ENCODE measurements around the gene TRABD2A. TPM values are rescaled to one million over a fixed set of nuclear protein-coding genes. Genes with fewer than 3 reads are reported as not detected.

TRABD2A gene
- total and polyA plus RNA-seq, 3 experiments from 2014 or later, result 20.3 to 36.6 (median 20.8) TPM

GRCh38 chr2:84858123-84858522, 22.8 kb downstream of the TRABD2A start:
- H3K27ac ChIP-seq (ENCODE audit: low read depth, low read length), result no peak overlapping the region

GRCh38 chr2:84857566-84857965, 23.3 kb downstream of the TRABD2A start:
- peaks cover 82 to 96% (median 95%) of the 10 kb centered on the region in 3 donors for H3K4me1 Mint-ChIP-seq
- H3K4me3 ChIP-seq (ENCODE audit: low read length), result no peak overlapping the region
- DNase-seq, result no peak
- peak overlapping the region; percentile 47 to 97 (median 80) for H3K27ac Mint-ChIP-seq
- POLR2A ChIA-PET, result interaction anchor here (0.8 kb wide), 1 partner anchor 212 kb away, joined by 3 read pairs; no protein-coding TSS in a partner anchor
- H3K27ac ChIP-seq (ENCODE audit: low read depth, low read length), result no peak overlapping the region
- peaks cover 2 to 6% (median 5%) of the 10 kb centered on the region in 5 donors for H3K9me3 Mint-ChIP-seq
- H3K4me3 Mint-ChIP-seq, result peak overlapping the region in 6 of 7 donors; percentile 4 to 54 (median 38)
- H3K36me3 ChIP-seq (ENCODE audit: insufficient read depth, low read length), result no peaks in the 10 kb centered on the region
- no peaks in the 10 kb centered on the region for H3K9me3 ChIP-seq (ENCODE audit: low read length)
- H3K27me3 ChIP-seq (ENCODE audit: insufficient read depth, low read length, poor library complexity, severe bottlenecking), result no peaks in the 10 kb centered on the region
- H3K27me3 Mint-ChIP-seq, result no peaks in the 10 kb centered on the region
- CTCF ChIA-PET, result interaction anchor here (0.6 to 4.2 kb wide), 9 partner anchors 8 to 125 kb away, joined by 3 to 17 read pairs (median 4); no protein-coding TSS in a partner anchor
- peaks cover 96% of the 10 kb centered on the region for H3K4me1 ChIP-seq (ENCODE audit: insufficient read depth, low read length)
- peaks cover 17 to 33% (median 20%) of the 10 kb centered on the region in 3 donors for H3K36me3 Mint-ChIP-seq

More at GRCh38 chr2:84858123-84858522, 22.8 kb downstream of the TRABD2A start:
- Mint-ChIP-seq H3K9me3 (peaks cover under 1 to 5% (median 2%) of the 10 kb centered on the region in 5 donors), H3K4me1 (peaks cover 84 to 96% (median 94%) of the 10 kb centered on the region in 3 donors), H3K27me3 (no peaks in the 10 kb centered on the region), H3K27ac (peak overlapping the region; percentile 11 to 97 (median 58)), H3K36me3 (peaks cover 14 to 27% (median 18%) of the 10 kb centered on the region in 3 donors), H3K4me3 (peak overlapping the region in 4 of 7 donors; percentile 7 to 51 (median 34))
- Histone ChIP-seq H3K27me3 (ENCODE audit: insufficient read depth, low read length, poor library complexity, severe bottlenecking) (no peaks in the 10 kb centered on the region), H3K4me3 (ENCODE audit: low read length) (peak overlapping the region; percentile 26), H3K36me3 (ENCODE audit: insufficient read depth, low read length) (no peaks in the 10 kb centered on the region), H3K4me1 (ENCODE audit: insufficient read depth, low read length) (peaks cover 93% of the 10 kb centered on the region), H3K9me3 (ENCODE audit: low read length) (no peaks in the 10 kb centered on the region)
- CTCF ChIA-PET, result interaction anchor here (0.6 to 4.2 kb wide), 9 partner anchors 9 to 126 kb away, joined by 3 to 17 read pairs (median 4); no protein-coding TSS in a partner anchor
- DNase-seq, result no peak
- POLR2A ChIA-PET, result interaction anchor here (0.6 to 0.8 kb wide), 2 partner anchors 177 to 213 kb away, joined by 3 read pairs; no protein-coding TSS in a partner anchor

GRCh38 chr2:84856787-84857186, 24.1 kb downstream of the TRABD2A start:
- Histone ChIP-seq H3K36me3 (ENCODE audit: insufficient read depth, low read length) (no peaks in the 10 kb centered on the region), H3K4me3 (ENCODE audit: low read length) (peak overlapping the region; percentile 36), H3K27me3 (ENCODE audit: insufficient read depth, low read length, poor library complexity, severe bottlenecking) (no peaks in the 10 kb centered on the region), H3K4me1 (ENCODE audit: insufficient read depth, low read length) (peaks cover 96% of the 10 kb centered on the region), H3K27ac (ENCODE audit: low read depth, low read length) (no peak overlapping the region), H3K9me3 (ENCODE audit: low read length) (no peaks in the 10 kb centered on the region)
- ChIA-PET POLR2A (no interaction called here), CTCF (interaction anchor here (0.6 to 4.2 kb wide), 4 partner anchors 10 to 36 kb away, joined by 3 to 12 read pairs (median 7); no protein-coding TSS in a partner anchor)
- H3K27ac Mint-ChIP-seq, result peak overlapping the region; percentile 47 to 97 (median 80)
- peaks cover 2 to 6% (median 5%) of the 10 kb centered on the region in 5 donors for H3K9me3 Mint-ChIP-seq
- peaks cover 17 to 39% (median 26%) of the 10 kb centered on the region in 3 donors for H3K36me3 Mint-ChIP-seq
- DNase-seq, result no peak
- H3K27me3 Mint-ChIP-seq, result no peaks in the 10 kb centered on the region
- peak overlapping the region in 6 of 7 donors; percentile 1 to 54 (median 38) for H3K4me3 Mint-ChIP-seq
- H3K4me1 Mint-ChIP-seq, result peaks cover 82 to 96% (median 95%) of the 10 kb centered on the region in 3 donors

- no peaks in the 10 kb centered on the region for H3K9me3 ChIP-seq (ENCODE audit: low read length)
- DNase-seq, result peak in 1 of 5 donors; percentile 53
- H3K36me3 Mint-ChIP-seq, result peaks cover 17 to 45% (median 28%) of the 10 kb centered on the region in 3 donors
- H3K27ac Mint-ChIP-seq, result peak overlapping the region; percentile 29 to 97 (median 55)
- H3K9me3 Mint-ChIP-seq, result peaks cover 2 to 6% (median 5%) of the 10 kb centered on the region in 5 donors
- peak overlapping the region; percentile 36 for H3K4me3 ChIP-seq (ENCODE audit: low read length)
- peak overlapping the region in 6 of 7 donors; percentile 32 to 55 (median 48) for H3K4me3 Mint-ChIP-seq
- CTCF ChIA-PET, result interaction anchor here (1.0 to 2.0 kb wide), 2 partner anchors 9 to 70 kb away, joined by 3 to 7 read pairs; no protein-coding TSS in a partner anchor
- no peaks in the 10 kb centered on the region for H3K27me3 Mint-ChIP-seq
- H3K36me3 ChIP-seq (ENCODE audit: insufficient read depth, low read length), result no peaks in the 10 kb centered on the region
- peaks cover 96% of the 10 kb centered on the region for H3K4me1 ChIP-seq (ENCODE audit: insufficient read depth, low read length)
- no peaks in the 10 kb centered on the region for H3K27me3 ChIP-seq (ENCODE audit: insufficient read depth, low read length, poor library complexity, severe bottlenecking)
- H3K27ac ChIP-seq (ENCODE audit: low read depth, low read length), result no peak overlapping the region
- H3K4me1 Mint-ChIP-seq, result peaks cover 82 to 96% (median 95%) of the 10 kb centered on the region in 3 donors
- POLR2A ChIA-PET, result interaction anchor here (0.7 kb wide), 1 partner anchor 57 kb away, joined by 4 read pairs; no protein-coding TSS in a partner anchor
These were observed 25.2 kb downstream of the TRABD2A start for GRCh38 chr2:84855731-84856130.

GRCh38 chr2:84854850-84855249, 26.0 kb downstream of the TRABD2A start:
- Mint-ChIP-seq H3K4me3 (peak overlapping the region in 5 of 7 donors; percentile 3 to 53 (median 33)), H3K36me3 (peaks cover 17 to 39% (median 28%) of the 10 kb centered on the region in 3 donors), H3K4me1 (peaks cover 82 to 96% (median 95%) of the 10 kb centered on the region in 3 donors), H3K27me3 (no peaks in the 10 kb centered on the region), H3K27ac (peak overlapping the region in 7 of 8 donors; percentile 21 to 97 (median 47)), H3K9me3 (peaks cover 2 to 6% (median 5%) of the 10 kb centered on the region in 5 donors)
- Histone ChIP-seq H3K36me3 (ENCODE audit: insufficient read depth, low read length) (no peaks in the 10 kb centered on the region), H3K27me3 (ENCODE audit: insufficient read depth, low read length, poor library complexity, severe bottlenecking) (no peaks in the 10 kb centered on the region), H3K4me1 (ENCODE audit: insufficient read depth, low read length) (peaks cover 96% of the 10 kb centered on the region), H3K27ac (ENCODE audit: low read depth, low read length) (no peak overlapping the region), H3K9me3 (ENCODE audit: low read length) (no peaks in the 10 kb centered on the region), H3K4me3 (ENCODE audit: low read length) (peak overlapping the region; percentile 36)
- POLR2A ChIA-PET, result no interaction called here
- CTCF ChIA-PET, result interaction anchor here (1.0 to 2.0 kb wide), 2 partner anchors 8 to 71 kb away, joined by 3 to 7 read pairs; no protein-coding TSS in a partner anchor
- DNase-seq, result no peak

- H3K4me3 Mint-ChIP-seq, result peak overlapping the region in 1 of 7 donors; percentile 8
- Histone ChIP-seq H3K9me3 (ENCODE audit: low read length) (no peaks in the 10 kb centered on the region), H3K36me3 (ENCODE audit: insufficient read depth, low read length) (no peaks in the 10 kb centered on the region), H3K4me1 (ENCODE audit: insufficient read depth, low read length) (peaks cover 94% of the 10 kb centered on the region), H3K4me3 (ENCODE audit: low read length) (no peak overlapping the region), H3K27ac (ENCODE audit: low read depth, low read length) (no peak overlapping the region), H3K27me3 (ENCODE audit: insufficient read depth, low read length, poor library complexity, severe bottlenecking) (no peaks in the 10 kb centered on the region)
- H3K27ac Mint-ChIP-seq, result peak overlapping the region in 5 of 8 donors; percentile 0 to 92 (median 53)
- no peaks in the 10 kb centered on the region for H3K27me3 Mint-ChIP-seq
- DNase-seq, result no peak
- peaks cover 21 to 32% (median 28%) of the 10 kb centered on the region in 3 donors for H3K36me3 Mint-ChIP-seq
- H3K9me3 Mint-ChIP-seq, result peaks cover 2 to 6% (median 5%) of the 10 kb centered on the region in 5 donors
- POLR2A ChIA-PET, result interaction anchor here (0.8 kb wide), 1 partner anchor 11 kb away, joined by 4 read pairs; no protein-coding TSS in a partner anchor
- CTCF ChIA-PET, result interaction anchor here (1.2 to 7.6 kb wide), 5 partner anchors 10 to 74 kb away, joined by 3 to 44 read pairs (median 8); no protein-coding TSS in a partner anchor
- H3K4me1 Mint-ChIP-seq, result peaks cover 80 to 94% (median 92%) of the 10 kb centered on the region in 3 donors
These were observed 29.0 kb downstream of the TRABD2A start for GRCh38 chr2:84851876-84852275.

- no peaks in the 10 kb centered on the region for H3K27me3 Mint-ChIP-seq
- ChIA-PET CTCF (interaction anchor here (1.0 to 7.6 kb wide), 9 partner anchors 9 to 109 kb away, joined by 3 to 44 read pairs (median 5); no protein-coding TSS in a partner anchor), POLR2A (interaction anchor here (1.8 kb wide), 1 partner anchor 10 kb away, joined by 5 read pairs; no protein-coding TSS in a partner anchor)
- Histone ChIP-seq H3K36me3 (ENCODE audit: insufficient read depth, low read length) (no peaks in the 10 kb centered on the region), H3K27ac (ENCODE audit: low read depth, low read length) (no peak overlapping the region), H3K27me3 (ENCODE audit: insufficient read depth, low read length, poor library complexity, severe bottlenecking) (no peaks in the 10 kb centered on the region), H3K4me1 (ENCODE audit: insufficient read depth, low read length) (peaks cover 92% of the 10 kb centered on the region), H3K4me3 (ENCODE audit: low read length) (no peak overlapping the region), H3K9me3 (ENCODE audit: low read length) (no peaks in the 10 kb centered on the region)
- H3K27ac Mint-ChIP-seq, result peak overlapping the region; percentile 27 to 91 (median 86)
- peaks cover 19 to 28% (median 28%) of the 10 kb centered on the region in 3 donors for H3K36me3 Mint-ChIP-seq
- peak overlapping the region in 2 of 7 donors; percentile 34 to 81 for H3K4me3 Mint-ChIP-seq
- DNase-seq, result no peak
- H3K9me3 Mint-ChIP-seq, result peaks cover 2 to 6% (median 5%) of the 10 kb centered on the region in 5 donors
- peaks cover 80 to 94% (median 92%) of the 10 kb centered on the region in 3 donors for H3K4me1 Mint-ChIP-seq
These were observed 30.4 kb downstream of the TRABD2A start for GRCh38 chr2:84850471-84850870.
